HG03460 (cell line): ENCODE measurements around the gene GPAM.
A peak's percentile ranks its signal among the peaks of the same experiment; 100 is the strongest.
"Not testable (repeated sequence)": the region's sequence is repeated elsewhere in the genome, so short reads cannot be mapped to it uniquely, and the experiment has no call there.

Experiments used
- ATAC-seq: cut with Tn5 transposase; IDR thresholded peaks from one replicate; pipeline ENCODE4 v1.9.1; 2021; ENCODE audit not compliant: unreplicated experiment

The GPAM gene

DNA sequence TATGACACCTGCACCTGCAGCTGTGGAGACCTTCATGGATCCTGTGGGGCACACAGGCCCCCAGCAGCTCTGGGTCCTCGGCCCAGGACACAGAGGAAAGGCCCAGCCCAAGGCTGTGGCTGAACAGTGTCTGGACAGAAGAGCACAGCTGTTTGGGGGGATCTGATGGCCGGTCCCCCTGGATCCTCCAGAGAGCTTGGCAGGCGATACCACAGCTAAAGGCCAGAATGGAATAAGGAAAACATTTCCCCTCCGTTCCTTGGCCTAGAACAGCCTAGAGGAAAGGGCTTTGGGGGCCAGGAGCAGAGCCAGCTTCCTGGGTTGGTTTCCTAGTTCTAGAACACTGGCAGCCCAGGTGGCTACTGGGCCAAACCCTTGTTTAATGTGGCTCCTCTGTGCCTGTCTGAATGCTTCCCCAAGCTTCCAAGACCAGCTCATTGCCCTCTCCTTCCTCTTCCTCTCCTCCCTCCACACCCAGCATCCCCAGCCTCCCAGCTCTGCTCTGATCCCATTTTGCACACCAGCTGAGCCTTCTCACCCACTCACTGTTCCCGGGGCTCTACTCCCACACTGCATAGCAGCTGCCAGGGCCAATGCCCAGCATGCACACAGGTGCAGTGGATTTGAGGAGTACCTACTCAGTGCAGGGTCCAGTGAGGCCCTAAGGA, 46.9 kb downstream of the GPAM start:
- ATAC-seq = no peak

DNA sequence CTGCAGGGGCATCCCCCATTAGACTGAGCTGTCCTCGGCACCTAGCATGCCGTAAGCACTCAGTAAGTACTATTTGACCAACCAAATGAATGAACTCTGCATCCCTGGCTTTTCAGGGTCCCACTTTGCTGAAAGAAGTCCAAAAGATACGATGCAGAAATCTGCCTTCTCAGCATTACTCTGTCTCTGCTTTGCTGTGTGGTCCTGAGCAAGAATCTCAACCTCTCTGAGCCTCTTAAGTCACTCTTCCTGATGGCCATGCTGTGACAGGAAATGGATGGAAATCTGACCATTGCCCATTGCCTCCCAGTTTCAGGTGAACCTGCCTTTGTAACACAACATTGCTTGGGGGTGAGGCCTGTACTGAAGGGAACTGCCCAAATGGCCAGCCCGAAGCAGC, 48.0 kb downstream of the GPAM start:
- ATAC-seq = no peak

DNA sequence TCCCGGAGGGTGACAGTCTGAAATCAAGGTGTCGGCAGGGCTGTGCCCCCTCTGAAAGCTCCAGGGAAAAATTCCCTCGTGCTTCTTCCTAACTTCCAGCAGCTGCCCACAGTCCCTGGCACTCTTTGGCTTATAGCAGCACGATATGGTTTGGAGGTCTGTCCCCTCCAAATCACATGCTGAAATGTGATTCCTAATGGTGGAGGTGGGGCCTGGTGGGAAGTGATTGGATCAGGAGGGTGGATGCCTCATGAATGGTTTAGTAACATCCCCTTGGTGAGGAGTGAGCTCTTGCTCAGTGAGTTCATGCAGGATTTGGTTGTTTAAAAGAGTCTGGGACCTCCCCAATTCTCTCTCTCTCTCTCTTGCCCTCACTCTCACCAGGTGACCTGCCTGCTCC, 51.1 kb downstream of the GPAM start:
- ATAC-seq = no peak

DNA sequence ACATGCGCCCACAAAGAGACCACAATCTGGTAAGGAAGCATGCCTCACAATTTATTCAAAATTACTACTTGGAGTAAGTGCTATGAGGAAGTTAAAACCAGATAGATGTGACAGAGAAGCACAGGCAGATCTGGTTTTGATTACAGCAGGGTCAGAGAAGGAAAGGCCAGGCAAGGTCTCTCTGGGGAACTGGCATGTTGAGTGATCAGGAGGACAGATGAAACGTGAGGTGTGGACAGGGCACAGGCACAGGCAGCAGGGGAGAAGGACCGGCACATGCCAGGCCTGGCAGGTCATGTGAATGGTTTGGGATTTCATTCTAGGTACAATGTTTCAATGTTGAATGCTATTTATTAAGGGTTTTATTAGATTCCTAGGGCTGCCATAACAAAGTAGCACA, 51.6 kb downstream of the GPAM start:
- ATAC-seq = no peak

DNA sequence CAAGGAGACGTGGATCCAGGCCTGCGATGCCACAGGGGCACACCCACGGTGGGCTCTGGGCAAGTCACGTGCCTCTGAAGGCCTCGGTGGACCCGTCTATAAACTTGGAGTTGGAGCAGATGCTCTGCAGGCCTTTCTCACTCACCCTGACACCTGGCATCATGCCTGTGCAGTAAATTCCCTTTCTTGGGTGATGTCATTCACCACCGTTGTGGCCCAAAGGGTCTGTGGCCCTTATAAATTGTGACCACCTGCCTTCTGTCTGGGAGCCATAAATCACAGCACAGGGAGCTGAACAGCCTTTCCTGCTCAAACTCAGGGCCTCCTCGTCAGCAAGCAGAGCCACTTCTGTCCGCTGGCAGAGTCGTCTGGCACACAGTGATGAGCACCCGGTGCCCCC, 52.2 kb downstream of the GPAM start:
- no peak for ATAC-seq

DNA sequence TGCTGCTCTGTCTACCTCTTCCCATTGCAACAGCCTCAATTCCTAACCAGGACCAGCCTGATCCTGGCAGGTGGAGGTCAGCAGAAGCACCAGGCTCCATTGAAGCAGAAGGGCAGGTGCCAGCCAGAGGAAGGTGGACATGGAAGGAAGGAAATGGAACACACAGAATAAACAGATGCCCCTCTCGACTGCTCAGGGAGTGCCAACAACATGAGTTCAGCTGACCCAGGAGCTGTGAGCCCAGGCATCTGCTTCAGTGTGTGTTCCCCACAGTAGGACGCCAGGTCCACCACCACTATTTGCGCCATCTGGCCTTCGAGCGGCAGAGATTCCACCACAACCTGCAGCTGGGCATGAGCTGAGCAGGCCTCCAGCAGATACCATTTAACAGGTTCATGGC, 56.7 kb downstream of the GPAM start:
- ATAC-seq = no peak

DNA sequence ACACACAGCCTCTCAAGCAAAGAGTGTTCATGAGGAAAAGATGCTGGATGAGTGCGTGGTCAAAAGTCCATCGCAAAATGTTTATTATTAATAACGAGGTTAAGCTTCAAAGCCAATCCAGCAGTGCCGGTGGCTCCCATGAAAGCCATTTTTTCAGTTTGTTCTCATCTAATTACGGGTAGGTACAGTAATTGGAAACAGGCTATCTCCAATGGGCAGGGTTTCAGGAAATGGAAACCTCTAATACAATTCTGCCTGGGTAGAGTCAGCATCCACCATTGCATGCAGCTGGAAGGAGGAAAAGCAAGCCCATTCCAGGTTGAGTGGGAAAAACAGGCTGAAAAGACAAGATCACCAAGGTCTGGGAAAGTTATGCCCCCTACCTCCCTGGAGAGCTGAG, 57.4 kb downstream of the GPAM start:
- no peak for ATAC-seq

DNA sequence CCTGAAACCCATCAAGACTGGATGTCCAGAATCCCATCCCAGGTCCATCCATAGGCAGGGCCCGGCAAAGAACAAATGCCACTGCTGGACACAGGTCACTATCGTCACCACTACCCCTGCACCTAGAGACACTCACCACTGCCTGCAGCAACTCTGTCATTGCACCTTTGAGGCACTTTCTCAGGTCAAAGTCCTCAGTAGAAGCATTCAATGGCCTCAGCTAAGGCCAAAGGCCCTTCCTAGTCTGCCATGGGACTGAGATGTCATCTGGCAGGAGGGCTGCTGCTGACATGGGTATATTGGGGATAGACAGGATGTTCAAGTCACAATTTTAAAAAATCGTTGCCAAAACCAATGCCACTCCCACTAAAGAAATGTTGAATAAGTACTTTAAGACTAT, 58.7 kb downstream of the GPAM start:
- no peak for ATAC-seq

DNA sequence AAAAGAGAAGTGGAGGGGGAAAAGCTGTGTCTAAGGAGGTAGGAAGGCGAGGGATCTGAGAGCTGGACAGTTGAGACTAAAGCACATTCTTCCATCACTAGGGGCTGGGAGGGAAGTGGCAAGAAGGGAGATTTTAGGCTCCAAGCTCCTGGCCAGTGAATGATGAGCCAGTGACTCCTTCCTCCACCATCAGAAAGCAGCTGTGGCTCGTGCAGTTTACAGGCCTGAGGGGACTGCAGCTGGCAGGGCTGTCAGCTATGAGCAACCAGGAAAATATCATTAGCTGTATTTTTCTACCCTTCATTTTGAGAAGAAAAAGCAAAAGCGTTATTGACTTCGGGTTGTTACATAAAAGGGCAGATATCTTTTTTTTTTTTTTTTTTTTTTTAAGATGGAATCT, 60.7 kb downstream of the GPAM start:
- no peak for ATAC-seq

DNA sequence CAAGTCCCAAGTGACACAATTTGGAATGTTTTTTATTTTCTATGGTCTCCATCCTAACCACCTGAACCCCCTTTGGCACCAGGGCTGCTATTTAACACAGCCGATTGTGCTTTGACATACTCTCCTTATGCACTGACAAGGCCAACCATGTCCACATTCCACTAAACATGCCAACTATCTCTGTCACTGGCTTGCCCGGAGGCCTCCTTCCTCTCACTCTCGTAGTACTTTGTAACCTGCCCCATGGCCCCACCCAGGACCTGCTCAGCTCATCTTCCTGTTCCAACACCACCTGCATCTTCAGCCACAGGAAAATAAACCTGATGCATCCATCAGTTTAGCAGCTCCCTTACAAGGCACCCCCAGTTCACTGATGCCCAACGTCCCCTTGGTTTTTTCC, 63.1 kb downstream of the GPAM start:
- no peak for ATAC-seq

DNA sequence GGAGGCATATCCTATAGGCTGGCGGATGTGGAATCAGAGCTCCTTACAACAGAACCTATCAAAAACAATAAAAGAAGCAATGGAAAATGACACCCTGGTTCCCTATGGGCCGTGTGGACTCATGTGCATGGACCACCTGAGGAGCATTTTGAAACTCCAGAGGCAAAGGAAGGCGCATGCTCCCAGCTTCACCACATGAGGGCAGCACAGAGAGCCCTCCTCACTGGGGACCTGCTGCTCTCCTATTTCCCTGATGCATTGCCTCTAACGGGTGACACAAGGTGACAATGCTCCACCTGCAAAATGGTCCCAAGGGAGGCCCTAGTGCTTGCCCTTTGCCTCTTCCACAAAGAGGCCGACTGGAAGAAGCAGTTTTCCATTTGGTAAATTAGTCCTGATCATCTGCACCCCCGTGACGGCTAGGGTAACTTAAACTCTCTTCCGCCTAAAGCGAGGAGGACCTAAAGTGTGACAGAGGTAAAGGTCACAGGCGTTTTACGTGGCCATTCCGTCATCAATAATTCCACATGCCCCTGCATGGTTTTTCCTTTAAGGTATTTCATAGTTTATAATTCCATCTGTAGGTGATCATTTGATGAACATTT, 67.7 kb downstream of the GPAM start:
- ATAC-seq = peak; percentile 76

DNA sequence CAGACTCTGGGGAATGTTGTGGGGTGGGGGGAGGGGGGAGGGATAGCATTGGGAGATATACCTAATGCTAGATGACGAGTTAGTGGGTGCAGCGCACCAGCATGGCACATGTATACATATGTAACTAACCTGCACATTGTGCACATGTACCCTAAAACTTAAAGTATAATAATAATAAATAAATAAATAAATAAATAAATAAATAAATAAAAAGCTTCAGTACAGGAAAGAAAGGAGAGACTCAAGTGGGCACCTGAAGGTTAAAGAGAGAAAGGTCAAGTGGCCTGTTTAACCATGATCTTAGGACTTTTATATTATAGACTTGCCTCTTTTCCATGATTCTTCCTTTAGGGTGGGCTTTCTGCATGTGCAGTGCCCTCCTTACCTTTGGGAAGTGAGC, 73.8 kb downstream of the GPAM start:
- not testable (repeated sequence) for ATAC-seq
